ENCODE measurements around the gene ZBTB49. TPM values are rescaled to one million over a fixed set of nuclear protein-coding genes. Genes with fewer than 3 reads are reported as not detected.

Gene ZBTB49
- total and polyA plus RNA-seq, 2 of the 4 experiments (the other 2 are of a cell fraction): 3.2 to 4.8 TPM

GRCh38 chr4:4349867-4350266 lies 59.8 kb downstream of the ZBTB49 start:
- H3K18ac ChIP-seq (ENCODE audit: low read depth, low read length): no peak overlapping the region
- H3K4ac ChIP-seq (ENCODE audit: low read depth, low read length): no peak overlapping the region
- TF ChIP-seq CEBPB (IDR thresholded peaks at IDR 0.05; ENCODE audit: low read depth, low read length): no peak
- no peak for TF ChIP-seq NFE2L2 (IDR thresholded peaks at IDR 0.05; ENCODE audit: low read depth, low read length)
- no peak for TF ChIP-seq MAFK (IDR thresholded peaks at IDR 0.05; ENCODE audit: low read depth, low read length)
- no peak for TF ChIP-seq POLR2A (IDR thresholded peaks at IDR 0.05; ENCODE audit: low read depth, low read length)
- no peak for TF ChIP-seq MAZ (IDR thresholded peaks at IDR 0.05; ENCODE audit: borderline replicate concordance, low read depth, low read length)
- no peak for TF ChIP-seq SMC3 (IDR thresholded peaks at IDR 0.05; ENCODE audit: low read depth, low read length)
- TF ChIP-seq ELK1 (IDR thresholded peaks at IDR 0.05; ENCODE audit: borderline replicate concordance, low read depth, low read length): no peak
- no peak for TF ChIP-seq CTCF (conservative IDR thresholded peaks at IDR 0.05; ENCODE audit: low read depth, low read length)
- no peak for TF ChIP-seq RCOR1 (IDR thresholded peaks at IDR 0.05; ENCODE audit: insufficient replicate concordance, low read length)
- TF ChIP-seq BHLHE40 (IDR thresholded peaks at IDR 0.05; ENCODE audit: low read depth, low read length): no peak
- TF ChIP-seq, protein P1, sequence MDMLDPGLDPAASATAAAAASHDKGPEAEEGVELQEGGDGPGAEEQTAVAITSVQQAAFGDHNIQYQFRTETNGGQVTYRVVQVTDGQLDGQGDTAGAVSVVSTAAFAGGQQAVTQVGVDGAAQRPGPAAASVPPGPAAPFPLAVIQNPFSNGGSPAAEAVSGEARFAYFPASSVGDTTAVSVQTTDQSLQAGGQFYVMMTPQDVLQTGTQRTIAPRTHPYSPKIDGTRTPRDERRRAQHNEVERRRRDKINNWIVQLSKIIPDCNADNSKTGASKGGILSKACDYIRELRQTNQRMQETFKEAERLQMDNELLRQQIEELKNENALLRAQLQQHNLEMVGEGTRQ (IDR thresholded peaks at IDR 0.05; ENCODE audit: low read depth, low read length): no peak
- no peak for TF ChIP-seq CHD1 (IDR thresholded peaks at IDR 0.05; ENCODE audit: low read depth, low read length)
- no peak for TF ChIP-seq FOS (IDR thresholded peaks at IDR 0.05; ENCODE audit: low read depth, low read length)
- no peaks in the 10 kb centered on the region for H3K9me1 ChIP-seq (ENCODE audit: insufficient read depth, low read length)
- H4K20me1 ChIP-seq (ENCODE audit: insufficient read depth, low read length): no peaks in the 10 kb centered on the region
- H3K9ac ChIP-seq (ENCODE audit: low read depth, low read length): no peak overlapping the region
- no peak overlapping the region for H3K4me3 ChIP-seq (ENCODE audit: insufficient read depth, low read depth, low read length)
- no peak overlapping the region for H2BK5ac ChIP-seq (ENCODE audit: low read depth, low read length, poor library complexity, severe bottlenecking)
- no peak overlapping the region for H3K56ac ChIP-seq (ENCODE audit: extremely low read depth, insufficient read depth, low read length)
- H3K4me1 ChIP-seq (ENCODE audit: control insufficient read depth, insufficient read depth, low read length): no peaks in the 10 kb centered on the region
- H3K27me3 ChIP-seq (ENCODE audit: control insufficient read depth, insufficient read depth, low read length): peaks cover 16% of the 10 kb centered on the region
- no TSS peak for BruUV-seq (replicated peaks)
- H3K4me2 ChIP-seq (ENCODE audit: low read depth, low read length): no peak overlapping the region
- no peak overlapping the region for H3K23ac ChIP-seq (ENCODE audit: low read depth, low read length)
- H2AK5ac ChIP-seq (ENCODE audit: low read depth, low read length): no peak overlapping the region
- H3K9me3 ChIP-seq (ENCODE audit: control insufficient read depth, insufficient read depth, low read length): no peaks in the 10 kb centered on the region
- H3K27ac ChIP-seq (ENCODE audit: insufficient read depth, low read length): no peak overlapping the region
- H3K14ac ChIP-seq (replicated peaks; ENCODE audit: low read depth, low read length): no peak overlapping the region
- no peak overlapping the region for H2BK120ac ChIP-seq (ENCODE audit: low read depth, low read length)
- WGBS, 2 experiments (ENCODE audit: extremely low coverage in 2 of 2, insufficient read length in 1 of 2): no CpG with 5 or more reads among the region's 3 CpGs
- H4K8ac ChIP-seq (ENCODE audit: low read depth in 2 of 2, low read length in 2 of 2): no peak overlapping the region
- no peaks in the 10 kb centered on the region for H3K36me3 ChIP-seq (ENCODE audit: control insufficient read depth, insufficient read depth, low read length)
- in situ Hi-C loops (cut with MboI; ENCODE audit: low sequenced_read_pairs) (no loop called here), dilution Hi-C loops (cut with HindIII; ENCODE audit: low sequenced_read_pairs, unreplicated experiment) (no loop called here), intact Hi-C loops (cut with micrococcal nuclease) (no loop called here)
- ATAC-seq (ENCODE audit: low read depth): no peak
- H2AK9ac ChIP-seq (replicated peaks; ENCODE audit: low read depth, low read length, poor library complexity): no peak overlapping the region
- no peak overlapping the region for H4K5ac ChIP-seq (ENCODE audit: low read depth, low read length)
- H2BK15ac ChIP-seq (ENCODE audit: low read depth, low read length): no peak overlapping the region
- H2AFZ ChIP-seq (replicated peaks; ENCODE audit: low read length, poor library complexity): no peak overlapping the region
- H2BK20ac ChIP-seq (ENCODE audit: low read depth, low read length): no peak overlapping the region
- ChIA-PET POLR2A (ENCODE audit: unreplicated experiment) (no interaction called here), CTCF (no interaction called here)
- no peak overlapping the region for H4K91ac ChIP-seq (ENCODE audit: insufficient read depth, low read depth, low read length)
- no peak for DNase-seq
- H3K79me1 ChIP-seq (ENCODE audit: low read depth in 1 of 2, low read length in 2 of 2): no peaks in the 10 kb centered on the region

All from IMR-90 (cell line).